SW 1271 (cell line): ENCODE measurements around the gene UNC5C.

Experiments used
- DNase-seq, 2 experiments: peaks; one replicate each; lab custom pipeline; 2025; lab: John Stamatoyannopoulos, UW

Gene UNC5C

DNA sequence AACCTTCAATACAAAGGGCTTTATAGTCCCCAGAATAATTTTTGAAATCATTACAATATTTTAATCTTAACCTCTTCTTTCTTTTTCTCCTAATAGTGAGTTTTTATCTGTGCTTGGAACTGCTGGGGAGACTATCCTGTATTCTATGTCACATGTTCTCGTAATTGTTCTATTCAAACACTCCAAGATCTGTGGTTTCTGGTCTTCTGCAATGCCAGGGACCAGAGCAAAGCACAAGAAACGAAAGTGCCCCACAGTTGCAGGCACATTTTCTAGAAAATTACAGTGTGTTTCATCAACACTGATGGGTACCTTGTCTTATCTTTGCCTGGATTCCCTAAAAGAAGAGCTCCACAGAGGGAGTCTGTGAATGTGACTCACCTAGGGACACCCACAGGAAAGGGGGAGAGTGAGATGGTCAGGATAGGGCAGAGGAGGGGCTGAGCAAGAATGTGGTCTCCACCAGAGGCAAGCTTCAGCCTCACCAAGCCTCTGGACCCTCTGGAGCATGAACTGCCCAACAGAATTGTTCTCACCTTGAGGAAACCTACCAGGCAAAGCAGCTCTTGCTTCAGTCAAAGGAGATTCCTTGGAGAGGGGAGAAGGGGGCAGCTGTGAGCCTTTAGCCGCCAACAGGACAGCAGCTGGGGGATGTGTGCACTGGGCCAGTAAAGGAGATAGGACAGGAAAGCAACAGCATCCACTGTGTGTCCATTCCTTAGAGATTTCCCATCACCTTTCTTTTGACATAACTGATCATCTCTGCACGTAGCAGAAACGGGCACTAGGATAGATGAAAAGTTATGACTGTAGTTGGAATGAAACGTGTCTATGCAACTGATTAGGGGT, 25.9 kb downstream of the UNC5C start:
- DNase-seq = no peak

DNA sequence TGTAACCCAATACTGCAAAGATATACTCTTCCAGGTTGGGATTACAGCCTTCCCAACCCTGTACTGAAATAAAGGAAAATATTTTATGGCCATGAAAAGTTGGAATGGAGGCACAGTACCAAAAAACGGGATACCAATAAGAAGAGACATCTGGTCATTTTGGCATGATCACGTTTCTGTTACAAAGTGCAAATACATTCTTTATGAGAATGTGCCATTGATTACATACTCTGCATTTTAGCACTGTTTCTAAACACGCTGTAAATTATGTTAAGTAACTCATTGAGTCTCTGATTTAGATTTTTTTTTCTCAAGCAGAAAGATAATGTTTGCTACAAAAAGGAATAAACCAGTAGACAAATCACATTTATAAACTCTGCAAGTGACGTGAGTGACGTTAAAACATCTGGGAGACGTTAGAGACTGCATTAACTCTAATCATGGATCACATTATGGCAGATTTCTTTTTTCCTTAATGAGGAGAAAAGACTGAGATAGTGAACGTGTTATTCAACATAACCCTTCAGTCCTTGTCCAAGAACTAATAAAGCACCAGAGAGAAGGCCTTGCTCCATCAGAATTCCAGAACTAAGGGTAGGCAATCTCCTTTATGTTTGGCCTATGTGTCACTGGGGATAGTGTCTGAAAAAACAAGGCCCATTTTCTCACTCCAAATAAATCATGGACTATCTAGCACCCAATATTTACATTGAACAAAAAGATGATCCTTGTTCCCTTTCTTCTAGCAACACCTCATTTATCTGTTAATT, 31.0 kb downstream of the UNC5C start:
- no peak for DNase-seq

DNA sequence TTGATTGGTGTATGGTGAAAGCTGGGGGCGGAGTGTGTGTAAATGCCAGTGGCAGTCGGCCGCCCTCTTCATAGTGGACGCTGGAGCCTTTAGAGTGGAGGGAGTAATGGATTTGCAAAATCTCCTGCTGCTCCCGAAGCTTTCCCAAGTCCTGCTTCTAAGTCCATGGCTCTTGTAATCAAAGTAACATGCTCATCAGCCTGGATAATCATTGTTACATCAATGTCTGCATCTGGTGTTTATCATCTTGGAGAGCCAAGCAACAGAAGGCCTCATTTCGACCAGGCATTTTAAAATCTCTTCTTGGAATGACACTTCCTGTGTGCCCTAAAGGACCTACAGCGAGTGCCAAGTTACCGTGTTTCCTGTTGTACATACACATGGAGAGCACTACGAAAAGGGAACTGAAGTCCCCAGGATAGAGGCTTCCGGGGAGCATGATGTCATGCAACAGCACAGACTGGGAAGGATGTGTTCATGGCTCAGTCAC, 32.2 kb downstream of the UNC5C start:
- no peak for DNase-seq

DNA sequence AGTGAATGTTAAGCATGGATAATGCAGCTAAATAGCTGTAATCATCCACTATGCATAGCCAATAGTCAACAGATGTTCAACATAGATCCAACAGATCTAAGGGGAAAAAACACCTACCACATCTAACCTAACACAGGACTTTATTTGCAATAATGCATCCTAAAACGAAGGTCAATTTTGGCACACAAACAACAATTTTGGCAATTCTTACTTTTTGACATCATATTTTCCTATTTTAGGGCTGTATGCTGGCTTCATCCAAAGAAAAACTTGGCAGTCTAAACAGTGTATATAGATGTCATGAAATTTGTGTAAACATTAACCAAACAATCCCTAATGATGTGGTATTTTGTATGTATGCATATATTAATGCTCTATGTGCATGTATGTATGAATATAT, 33.2 kb downstream of the UNC5C start:
- DNase-seq = no peak

DNA sequence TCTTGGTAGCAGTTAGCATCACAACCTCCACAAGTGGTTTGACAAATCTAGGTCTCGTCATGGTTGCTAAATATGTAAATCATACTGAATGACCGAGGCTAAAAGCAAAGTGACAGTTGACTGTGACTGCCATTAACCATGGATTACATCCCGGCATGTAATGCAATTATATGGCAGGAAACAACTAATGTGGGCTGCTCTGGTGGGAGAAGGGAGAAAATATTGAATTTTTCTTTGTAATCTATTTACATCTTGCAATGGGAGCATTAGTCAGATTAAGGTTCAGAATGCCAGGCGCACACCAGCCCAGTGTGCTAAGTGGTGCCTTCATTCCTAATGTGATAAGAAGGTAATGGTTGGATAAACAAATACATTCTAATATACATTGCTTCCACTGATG, 35.8 kb downstream of the UNC5C start:
- no peak for DNase-seq

DNA sequence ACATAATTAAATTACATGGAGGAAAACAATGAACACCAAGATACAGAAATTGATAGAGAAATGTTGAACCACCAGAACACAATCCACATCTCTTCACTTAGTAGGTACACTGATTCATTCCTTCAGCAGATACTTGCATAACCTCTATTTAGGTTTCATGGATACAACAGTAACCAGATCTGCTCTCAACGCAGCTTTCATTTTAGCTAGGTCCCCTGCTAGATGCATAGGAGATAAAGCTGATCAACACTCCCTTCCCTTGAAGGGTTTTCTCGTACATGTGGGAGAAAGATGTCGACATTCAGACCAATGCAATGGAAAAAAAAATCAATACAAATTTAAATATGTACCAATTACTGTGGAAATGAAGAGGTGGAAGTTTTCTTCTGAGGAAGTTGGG, 37.3 kb downstream of the UNC5C start:
- DNase-seq = no peak

DNA sequence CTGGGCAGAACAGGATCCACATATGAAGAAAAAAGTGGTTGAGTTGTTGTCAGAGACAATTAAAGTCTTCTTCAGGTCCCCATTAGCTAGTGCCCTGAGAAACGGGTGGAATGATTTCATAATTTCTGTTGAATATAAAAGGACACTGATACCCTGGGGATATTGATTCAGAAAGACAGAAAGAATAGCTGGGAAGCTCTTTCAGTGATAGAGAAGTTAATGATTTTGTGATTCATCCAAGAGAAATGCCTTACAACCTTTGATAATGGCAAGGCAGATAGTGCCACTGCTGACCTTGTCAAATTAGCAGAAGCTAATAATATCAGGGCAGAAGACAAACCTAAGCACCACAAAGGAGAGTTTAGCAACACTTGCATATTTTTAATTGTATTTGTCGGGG, 37.9 kb downstream of the UNC5C start:
- DNase-seq = no peak

DNA sequence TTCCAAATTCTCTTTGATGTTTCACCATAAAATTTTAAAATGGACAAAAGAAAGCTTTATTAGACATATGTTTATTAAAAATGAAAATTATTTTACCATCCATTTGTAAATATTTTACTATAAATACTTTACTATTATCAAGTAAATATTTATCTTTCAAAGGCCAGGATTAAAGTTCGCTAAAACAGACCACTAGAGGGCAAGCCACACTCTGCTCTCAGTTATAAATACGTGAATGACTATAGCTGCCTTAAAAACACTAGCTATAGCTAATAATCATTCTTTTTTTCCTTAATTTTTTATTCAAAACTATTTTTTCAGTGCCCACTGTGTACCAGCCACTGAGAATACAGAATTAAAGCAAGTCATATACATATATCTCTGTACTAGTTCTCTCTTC, 38.6 kb downstream of the UNC5C start:
- peak in 1 of 2 experiments; percentile 18 for DNase-seq

DNA sequence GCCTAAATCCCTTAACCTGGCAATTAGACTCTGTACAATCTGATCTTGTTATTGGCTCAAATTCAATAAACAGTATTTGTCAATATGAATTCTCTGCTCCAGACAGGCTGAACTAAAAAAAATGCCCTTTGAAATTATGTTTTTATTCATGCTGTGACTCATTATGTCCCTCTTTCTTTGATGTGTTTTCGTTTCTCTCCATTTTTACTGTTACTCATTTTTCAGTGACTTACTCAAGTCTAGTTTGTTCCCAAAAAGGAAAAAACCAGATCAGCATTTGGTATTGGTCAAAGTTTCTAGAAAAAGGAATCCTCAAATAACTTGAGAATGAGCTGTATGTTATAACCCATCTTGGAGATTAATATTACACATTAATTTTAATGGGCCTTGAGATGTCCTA, 40.4 kb downstream of the UNC5C start:
- DNase-seq = no peak

DNA sequence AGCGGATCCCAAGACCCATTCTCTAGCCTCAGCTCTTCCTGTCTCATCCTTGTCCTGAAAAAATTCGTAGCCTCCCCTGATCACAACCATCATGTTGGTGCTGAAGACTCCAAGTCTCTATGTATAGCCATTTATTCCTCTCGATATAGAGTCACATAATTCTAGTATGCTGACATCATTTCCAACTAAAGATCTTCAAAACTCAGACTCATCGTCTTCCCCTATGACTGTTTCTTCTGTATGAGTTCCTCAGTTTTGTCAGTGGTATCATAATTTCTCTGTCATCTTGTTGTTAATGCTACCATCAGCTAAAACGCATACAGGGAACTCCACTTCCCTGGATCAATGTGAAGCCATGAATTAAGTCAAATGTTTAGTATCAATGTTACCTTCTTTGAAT, 41.2 kb downstream of the UNC5C start:
- no peak for DNase-seq

DNA sequence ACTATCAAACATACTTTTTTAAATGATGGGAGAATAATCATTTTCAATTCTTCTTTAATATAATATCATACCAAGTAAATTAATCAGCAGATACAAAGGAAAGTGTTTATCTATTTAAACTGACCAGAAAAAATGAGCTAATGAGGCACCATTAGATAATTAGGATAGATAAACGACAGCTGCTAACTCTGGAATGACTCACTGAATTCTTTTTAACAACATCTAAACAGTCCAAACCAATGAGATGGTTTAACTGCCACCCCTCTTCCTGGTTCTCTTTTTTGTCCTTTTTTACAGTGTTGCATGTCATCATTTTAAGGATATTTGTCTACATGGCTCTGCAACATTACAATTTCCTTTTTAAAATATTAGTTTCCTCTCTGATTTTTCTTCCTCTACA, 41.6 kb downstream of the UNC5C start:
- DNase-seq = no peak

DNA sequence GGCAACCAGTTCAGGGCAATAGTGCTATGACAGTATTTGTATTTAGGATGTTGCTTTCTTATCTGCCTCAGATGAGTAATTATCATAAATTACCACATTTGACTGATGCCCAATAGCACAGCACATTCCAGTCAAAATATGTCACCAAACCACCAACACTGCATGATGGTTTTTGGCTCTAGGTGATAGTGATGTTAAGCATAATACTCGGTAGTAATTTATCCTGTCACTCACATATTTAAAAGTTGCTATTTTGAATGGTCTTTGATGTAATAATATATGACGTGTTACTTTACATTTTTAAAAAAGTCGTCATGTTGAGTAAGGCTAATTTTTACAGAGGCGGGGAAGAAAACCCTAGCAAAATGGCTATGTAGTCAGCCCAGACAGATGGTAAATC, 42.5 kb downstream of the UNC5C start:
- no peak for DNase-seq

DNA sequence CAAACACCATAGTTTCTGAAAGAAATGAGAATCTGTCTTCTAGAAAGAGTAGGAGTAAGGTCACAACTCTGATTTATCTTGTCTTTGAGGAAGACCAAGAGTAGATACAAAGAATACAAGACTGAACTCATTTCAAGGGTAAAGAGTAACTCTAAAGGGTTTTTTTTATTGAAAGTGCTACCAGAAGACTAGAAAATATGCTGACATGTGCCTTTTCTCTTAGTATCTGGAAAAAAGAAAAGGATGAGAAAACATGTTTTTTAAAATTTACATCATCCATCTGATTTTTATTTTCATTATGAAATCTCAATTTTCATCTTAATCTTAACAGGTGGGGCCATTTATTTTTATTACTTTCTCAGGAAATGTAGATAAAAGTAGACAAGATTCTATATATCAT, 43.0 kb downstream of the UNC5C start:
- no peak for DNase-seq

DNA sequence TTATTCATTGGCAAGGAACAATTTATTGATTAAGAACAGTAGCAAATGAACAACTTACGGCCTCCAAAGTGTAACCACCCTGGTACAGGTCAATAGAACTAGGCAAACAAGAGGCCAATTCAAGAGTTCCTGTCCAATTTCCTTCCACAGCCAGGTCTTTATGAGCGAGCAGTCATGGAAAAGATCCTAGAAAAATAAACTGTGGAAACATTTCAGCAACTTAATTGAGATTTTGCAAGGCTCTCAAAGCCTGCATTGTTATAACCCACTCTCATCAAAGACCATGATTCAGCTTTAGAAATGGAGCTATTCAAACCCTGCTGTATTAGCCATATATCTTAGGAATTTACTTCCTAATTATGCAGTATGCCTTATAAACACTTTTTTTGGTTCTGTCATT, 43.6 kb downstream of the UNC5C start:
- DNase-seq = no peak

DNA sequence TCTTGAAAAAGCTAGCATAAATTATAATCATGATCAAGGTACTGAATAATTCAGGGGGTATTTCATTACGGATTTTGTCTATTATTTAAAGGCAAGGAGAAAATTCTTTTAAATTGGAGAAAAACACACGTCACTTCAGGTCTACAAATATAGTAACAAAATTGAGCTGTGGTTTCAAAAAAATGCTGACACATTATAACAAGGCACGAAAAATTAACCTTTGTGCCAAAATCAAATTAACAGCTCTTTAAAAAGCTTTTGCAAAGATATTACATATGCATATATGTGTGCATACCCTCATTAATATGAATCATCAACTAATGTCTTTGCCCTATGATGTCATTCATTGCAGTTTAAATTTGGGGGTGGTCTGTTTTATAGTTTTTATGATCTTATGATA, 44.3 kb downstream of the UNC5C start:
- DNase-seq = no peak

DNA sequence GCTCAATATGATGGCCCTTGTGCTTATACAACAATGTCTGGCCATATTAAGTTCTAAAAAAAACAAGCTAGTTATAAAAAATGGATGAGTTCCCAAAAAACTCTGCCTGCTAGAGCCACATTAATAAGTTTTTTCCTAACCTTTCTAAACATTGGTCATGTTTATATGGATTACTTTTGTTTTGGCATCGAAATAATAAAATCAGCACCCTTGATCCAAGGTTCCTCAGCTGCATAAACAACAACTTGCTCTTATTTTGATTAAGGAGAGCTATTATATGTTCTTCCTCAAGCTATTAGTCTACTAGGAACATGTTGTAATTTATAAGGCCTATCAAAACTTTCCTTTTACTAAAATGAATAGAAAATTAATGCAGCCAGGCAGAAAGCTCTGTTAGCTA, 48.4 kb downstream of the UNC5C start:
- no peak for DNase-seq

DNA sequence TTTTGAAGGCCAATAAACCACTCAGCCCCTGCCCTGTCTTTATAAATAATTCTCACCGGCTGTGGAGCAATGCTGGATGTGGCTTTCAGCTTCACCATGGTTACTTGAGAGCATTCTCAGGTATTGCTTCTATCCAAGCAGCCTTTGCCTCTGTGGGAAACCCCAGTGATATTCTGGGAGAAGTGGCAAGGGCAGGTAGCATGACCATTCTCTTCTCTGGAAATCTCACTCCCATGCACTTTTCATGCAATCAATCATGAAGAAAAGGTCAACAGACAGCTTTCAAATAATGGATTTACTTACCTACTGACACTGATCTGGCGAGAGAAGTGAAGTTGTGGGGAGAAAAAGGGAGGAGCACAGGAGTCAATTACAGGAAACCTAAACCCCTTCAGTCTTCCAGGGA, 49.5 kb downstream of the UNC5C start:
- no peak for DNase-seq

DNA sequence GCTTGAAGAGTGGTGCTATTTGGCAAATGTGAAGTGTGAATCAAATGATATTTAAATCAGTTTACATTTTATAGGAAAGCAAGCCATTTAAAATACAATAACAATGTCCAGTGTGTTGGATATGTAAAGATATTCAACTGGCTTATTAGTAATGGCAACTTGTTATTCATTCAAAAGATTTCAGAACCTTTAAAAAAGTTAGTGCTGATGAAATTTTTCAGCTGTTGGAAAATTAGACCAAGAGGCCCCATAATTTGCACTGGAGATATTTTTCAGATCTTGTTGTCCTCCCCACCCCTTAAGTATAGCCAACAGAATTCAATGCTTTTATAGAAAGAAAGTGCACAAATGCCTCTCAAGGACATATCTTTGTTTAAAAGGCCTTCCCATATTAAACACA, 54.6 kb downstream of the UNC5C start:
- no peak for DNase-seq

DNA sequence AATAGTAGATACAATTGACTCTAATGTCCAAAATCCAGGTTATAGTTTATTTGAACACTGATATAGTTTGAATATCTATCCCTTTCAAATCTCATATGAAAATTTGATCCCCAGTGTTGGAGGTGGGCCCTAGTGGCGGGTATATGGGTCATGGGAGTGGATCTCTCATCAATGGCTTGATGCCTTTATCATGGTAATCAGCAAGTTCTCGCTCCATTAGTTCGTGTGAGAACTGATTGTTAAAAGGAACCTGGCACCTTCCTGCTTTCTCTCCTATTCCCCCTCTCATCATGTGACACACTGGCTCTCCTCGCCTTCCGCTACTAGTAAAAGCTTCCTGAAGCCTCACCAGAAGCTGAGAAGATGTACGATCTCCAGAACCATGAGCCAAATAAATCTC, 70.1 kb downstream of the UNC5C start:
- no peak for DNase-seq

DNA sequence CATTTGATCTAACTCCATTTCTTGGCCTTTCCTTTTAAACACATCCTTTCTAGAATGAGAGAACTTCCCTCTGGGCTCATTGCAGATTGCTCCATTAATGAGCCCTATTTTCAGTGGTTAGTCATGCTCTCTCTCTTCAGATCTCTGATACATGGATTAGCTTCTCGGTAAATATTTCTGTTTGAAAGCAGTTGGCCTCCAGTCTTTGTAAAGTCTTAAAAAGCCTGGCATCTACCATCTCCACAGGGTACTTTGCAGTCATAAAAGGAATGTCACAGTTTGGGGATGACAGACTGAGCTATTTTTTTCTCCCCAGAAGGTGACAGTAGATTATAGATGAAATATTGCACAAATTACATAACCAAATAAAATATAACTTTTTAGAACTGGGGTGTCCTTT, 72.7 kb downstream of the UNC5C start:
- no peak for DNase-seq

DNA sequence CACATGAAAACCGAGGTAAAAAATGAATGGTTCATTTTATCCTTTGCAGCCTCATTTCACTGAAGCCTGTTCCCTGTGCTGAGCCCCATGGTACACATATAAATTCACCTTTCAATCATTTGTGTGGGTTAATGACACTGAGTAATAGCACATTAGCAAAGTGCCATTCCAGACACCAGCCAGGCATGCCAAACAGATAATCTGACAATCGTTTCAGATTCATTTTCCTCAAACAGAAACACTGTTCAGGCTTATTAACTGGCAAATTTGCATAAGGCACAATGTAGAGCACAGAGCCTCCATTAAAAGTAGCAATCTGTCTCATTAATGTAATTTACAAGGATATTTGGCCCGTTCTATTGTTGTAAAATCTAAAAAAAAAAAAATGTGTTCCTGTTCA, 76.2 kb downstream of the UNC5C start:
- DNase-seq = no peak

DNA sequence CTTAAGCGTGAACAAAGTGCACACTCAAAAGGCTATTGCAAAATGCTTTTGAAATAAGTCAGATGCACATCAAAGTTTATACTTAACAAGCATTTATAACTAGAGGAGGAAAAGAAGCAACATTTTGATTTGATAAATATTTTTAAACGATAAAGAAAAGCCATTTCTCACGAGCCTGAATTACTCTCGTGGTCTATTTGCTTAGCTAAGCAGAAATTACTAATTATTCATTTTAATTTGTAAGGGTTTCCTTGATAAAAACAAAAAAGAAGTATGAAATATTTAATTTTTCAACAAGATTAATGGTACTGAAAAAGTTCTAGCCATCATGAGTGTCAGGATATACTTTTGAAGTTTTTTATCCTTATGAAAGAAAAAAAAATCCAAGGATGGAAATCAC, 78.2 kb downstream of the UNC5C start:
- no peak for DNase-seq

DNA sequence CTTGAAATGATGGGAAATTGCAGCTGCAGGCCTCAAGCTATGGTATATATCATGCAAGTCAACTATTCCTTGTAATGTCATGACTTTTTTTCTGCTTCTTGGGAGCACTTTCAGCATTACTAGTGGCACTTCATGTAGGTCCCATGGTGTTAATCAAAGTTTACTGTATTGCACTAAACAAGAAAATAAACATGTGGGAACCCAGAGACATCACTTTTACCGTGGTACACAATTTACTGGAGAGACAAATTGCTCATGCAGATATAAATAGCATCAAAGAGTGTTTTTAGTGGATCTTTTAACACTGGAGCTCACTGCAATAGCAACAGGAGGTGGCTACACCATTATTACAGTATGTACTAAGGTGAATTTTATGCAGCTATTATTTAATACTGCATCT, 79.2 kb downstream of the UNC5C start:
- DNase-seq = no peak
